Measurements from ENCODE around the gene KPNA4.
"Not testable (repeated sequence)": the region's sequence is repeated elsewhere in the genome, so short reads cannot be mapped to it uniquely, and the experiment has no call there.

Gene KPNA4

DNA sequence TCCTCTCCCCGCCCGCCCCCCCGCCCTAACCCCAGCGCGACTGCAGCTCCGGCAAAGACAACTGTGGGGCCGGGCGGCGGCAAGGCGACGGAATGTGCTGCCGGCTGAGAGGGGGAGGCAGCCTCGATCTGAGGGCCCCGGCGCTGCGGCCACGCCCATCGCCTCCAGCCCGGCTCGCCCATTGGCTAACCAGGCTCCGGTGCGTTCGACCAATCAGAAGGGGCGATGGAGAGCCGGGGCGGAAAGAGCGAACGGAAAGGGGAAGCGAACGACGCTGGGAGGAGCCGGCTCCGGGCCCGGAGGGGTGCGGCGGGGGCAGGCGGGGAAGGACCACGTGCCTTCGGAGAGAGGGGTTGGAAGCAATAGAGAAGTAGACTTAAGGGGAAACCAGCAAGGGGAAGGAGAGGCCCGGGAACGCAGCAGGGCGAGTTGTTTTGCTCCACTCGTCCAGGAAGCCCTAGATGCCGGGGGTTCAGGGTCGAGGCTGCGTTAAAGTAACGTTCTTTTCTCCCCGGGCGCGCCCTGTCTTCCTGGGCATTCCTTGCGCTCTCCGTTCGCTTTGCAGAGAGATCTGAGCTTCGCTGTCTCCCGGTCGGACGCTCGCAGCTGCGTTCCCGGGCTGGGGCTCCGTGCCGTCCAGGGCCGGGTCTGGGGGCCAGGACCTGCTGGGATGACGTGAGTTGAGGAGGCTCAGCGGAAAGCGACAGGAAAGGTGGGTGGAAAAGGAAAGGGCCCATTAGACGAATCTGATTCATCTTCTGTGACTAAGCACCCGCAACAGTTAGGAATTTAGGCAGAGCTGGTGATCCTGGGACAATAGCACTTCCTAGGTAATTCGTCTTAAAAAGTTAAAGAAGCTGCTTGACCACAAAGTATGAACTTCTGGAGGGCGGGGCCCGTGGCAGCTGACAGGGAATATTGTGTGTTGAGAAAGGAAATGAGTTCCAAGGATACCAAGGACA, at the start of gene KPNA4:
Gene KPNA4, minus strand, starts transcription at position 130 of the 962 bp plus-strand sequence. CDS start 289 bp downstream, outside the sequence.
- DNase-seq (ENCODE audit: low spot score) = peak; percentile 98

GRCh38 chr3:160613661-160614060, 48.3 kb upstream of the KPNA4 start:
- DNase-seq (ENCODE audit: low spot score) = no peak

GRCh38 chr3:160612386-160613075, 47.2 kb upstream of the KPNA4 start:
- no peak for DNase-seq (ENCODE audit: low spot score)

GRCh38 chr3:160611141-160611540, 45.8 kb upstream of the KPNA4 start:
- DNase-seq (ENCODE audit: low spot score) = no peak

DNA sequence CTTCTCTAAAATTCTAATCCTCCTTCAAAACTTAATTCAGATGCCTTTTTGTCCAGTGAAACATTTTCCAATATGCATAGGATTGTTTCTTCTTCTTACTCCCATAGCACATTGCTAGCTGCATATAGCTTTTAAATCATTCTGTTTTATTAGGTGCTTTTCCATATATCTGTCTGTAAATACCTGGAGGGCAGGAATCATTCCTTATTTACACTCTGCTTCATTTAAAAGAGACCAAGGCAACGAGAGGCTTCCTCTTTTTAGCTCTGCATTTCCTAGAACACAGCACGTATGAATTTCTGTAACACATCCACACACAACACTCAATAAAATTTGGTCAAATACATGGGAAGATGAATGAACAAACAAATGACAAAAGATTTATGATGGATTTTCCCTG, 43.5 kb upstream of the KPNA4 start:
- no peak for DNase-seq (ENCODE audit: low spot score)

DNA sequence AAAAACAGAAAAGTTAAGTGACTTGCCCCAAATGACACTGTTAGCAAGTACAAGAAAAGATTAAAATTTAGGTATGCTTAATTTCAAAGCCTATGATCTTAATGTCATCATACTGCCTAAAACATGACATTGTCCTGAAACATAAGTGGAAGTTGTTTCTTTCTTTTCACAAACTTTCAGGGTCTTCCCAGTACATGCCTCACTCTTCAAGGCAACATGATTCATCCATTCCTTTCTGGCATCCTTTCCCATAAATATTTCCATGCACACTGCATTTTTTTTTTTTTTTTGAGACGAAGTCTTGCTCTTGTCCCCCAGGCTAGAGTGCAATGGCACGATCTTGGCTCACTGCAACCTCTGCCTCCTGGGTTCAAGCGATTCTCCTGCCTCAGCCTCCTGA, 42.5 kb upstream of the KPNA4 start:
- DNase-seq (ENCODE audit: low spot score) = no peak

DNA sequence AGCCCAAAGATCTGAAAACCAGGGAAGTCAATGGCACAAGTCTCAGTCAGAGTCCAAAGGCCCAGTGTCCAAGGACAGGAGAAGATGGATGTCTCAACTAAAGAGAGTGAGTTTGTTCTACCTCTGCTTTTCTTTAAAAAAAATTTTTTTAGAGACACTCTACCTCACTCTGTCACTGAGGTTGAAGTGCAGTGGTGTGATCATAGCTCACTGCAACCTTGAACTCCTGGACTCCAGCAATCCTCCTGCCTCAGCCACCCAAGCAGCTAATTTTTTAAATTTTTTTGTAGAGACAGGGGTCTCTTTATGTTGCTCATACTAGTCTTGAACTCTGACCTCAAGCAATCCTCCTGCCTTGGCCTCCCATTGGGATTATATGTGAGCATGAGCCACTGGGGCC, 39.9 kb upstream of the KPNA4 start:
- no peak for DNase-seq (ENCODE audit: low spot score)

DNA sequence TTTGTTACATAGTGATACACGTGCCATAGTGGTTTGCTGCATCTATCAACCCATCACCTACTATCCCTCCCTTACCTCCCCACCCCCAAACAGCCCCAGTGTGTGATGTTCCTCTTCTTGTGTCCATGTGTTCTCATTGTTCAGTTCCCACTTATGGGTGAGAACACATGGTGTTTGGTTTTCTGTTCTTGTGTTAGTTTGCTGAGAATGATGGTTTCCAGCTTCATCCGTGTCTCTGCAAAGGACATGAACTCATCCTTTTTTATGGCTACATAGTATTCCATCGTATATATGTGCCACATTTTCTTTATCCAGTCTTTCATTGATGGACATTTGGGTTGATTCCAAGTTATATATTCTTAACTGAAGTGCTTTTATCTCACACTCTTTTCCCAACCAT, 38.5 kb upstream of the KPNA4 start:
- DNase-seq (ENCODE audit: low spot score) = not testable (repeated sequence)

- no peak for DNase-seq (ENCODE audit: low spot score)
Observed at GRCh38 chr3:160602259-160602658, 36.9 kb upstream of the KPNA4 start.

- DNase-seq (ENCODE audit: low spot score) = no peak
Observed at GRCh38 chr3:160601288-160601687, 35.9 kb upstream of the KPNA4 start.

DNA sequence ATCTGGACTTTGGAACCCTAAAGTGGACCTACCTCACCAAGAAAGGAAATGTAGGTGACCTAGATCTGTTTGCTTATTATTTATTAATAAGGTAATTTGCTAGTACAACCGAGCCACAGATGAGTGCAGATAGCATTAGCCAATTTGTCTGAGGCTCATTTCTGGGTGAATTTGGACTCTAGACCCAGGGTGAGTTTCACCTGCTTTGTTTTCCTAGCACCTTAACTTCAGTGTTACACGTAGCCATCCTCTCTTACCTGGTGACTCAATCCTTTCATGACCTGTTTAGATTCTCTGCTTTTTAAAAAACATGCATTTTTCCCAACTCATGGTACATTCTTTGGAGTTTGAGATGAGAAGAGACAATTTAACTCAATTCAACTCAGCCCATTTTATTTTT, 33.5 kb upstream of the KPNA4 start:
- no peak for DNase-seq (ENCODE audit: low spot score)

DNA sequence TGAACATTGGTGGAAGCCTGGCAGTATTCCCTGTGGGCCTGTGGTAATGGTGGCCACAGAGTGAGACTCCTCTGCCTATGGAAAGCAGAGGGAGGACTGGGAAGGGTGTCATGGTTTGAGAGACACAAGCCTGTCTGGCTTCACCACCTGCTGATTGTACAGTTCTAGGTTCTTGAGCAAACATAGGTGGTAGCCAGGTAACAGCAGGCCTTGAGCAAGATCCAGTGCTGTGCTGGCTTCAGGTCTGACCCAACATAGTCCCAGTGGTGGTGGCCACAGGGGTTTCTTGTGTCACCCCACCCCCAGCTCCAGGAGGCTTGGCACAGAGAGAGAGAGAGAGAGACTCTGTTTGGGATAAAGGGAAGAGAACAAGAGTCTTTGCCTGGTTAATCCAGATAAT, 22.7 kb upstream of the KPNA4 start:
- DNase-seq (ENCODE audit: low spot score) = no peak

GRCh38 chr3:160587105-160587504, 21.7 kb upstream of the KPNA4 start:
- no peak for DNase-seq (ENCODE audit: low spot score)

DNA sequence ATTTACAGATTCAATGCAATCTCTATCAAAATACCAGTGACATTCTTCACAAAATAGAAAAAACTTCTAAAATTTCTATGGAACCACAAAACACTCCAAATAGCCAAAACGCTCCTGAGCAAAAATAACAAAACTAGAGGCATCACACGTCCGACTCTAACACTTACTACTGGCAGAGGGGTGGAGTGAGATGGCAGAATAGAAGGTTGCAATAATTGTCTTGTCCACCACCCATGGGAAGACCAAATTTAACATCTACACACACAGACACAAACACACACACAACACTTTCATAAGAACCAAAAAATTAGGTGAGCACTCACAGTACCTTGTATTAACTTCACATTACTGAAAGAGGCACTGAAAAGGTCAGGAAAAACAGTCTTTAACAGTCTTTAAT, 21.3 kb upstream of the KPNA4 start:
- no peak for DNase-seq (ENCODE audit: low spot score)

GRCh38 chr3:160583451-160583850, 18.1 kb upstream of the KPNA4 start:
- DNase-seq (ENCODE audit: low spot score) = no peak

DNA sequence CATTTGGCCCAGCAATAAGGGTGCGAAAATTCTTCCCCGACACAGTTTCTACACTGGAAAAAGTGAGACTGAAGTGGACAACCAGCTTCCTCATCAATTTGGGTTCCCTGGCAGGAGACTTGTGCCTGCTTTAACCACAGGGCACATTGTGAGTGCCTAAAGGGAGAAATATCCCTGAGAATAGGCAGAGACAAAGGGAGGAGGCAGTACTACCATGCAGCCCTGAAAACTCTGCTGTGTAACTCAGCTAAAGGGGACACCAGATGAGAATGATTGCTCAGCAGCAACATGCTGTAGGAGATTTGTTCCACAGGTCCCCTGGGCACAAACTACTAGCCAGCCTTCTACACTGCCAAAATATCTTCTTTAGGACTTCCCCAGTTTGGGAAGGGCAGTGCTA, 15.6 kb upstream of the KPNA4 start:
- no peak for DNase-seq (ENCODE audit: low spot score)

- no peak for DNase-seq (ENCODE audit: low spot score)
Observed at GRCh38 chr3:160577556-160578195, 12.3 kb upstream of the KPNA4 start.

- no peak for DNase-seq (ENCODE audit: low spot score)
Observed at GRCh38 chr3:160577093-160577492, 11.7 kb upstream of the KPNA4 start.

GRCh38 chr3:160576621-160577020, 11.2 kb upstream of the KPNA4 start:
- DNase-seq (ENCODE audit: low spot score) = no peak

DNA sequence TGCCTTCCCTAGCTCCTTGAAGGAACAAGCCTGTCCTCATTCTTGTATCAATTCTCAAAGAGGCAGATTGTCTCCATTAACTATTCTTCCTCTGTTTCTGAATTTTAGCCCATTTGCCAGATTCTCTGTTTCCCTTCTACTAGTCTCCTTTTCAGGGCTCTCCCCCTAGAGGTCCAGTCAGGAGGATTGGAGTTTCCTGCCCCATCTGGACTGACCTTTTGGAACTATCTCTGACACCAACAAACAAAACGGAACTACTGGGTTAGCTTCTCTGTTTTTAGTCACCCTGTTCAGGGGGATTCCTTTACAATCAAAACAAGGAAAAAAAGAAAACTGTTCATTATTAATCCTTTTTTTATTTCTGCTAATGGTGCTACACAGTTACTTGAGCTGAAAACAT, 10.2 kb upstream of the KPNA4 start:
- DNase-seq (ENCODE audit: low spot score) = no peak

- DNase-seq (ENCODE audit: low spot score) = no peak
Observed at GRCh38 chr3:160574636-160575035, 9.3 kb upstream of the KPNA4 start.

GRCh38 chr3:160573955-160574525, 8.7 kb upstream of the KPNA4 start:
- DNase-seq (ENCODE audit: low spot score) = not testable (repeated sequence)
